C4-2B (cell line): Measurements from ENCODE around the gene CPEB4.

ENCODE experiments used
- H3K27ac ChIP-seq: fragments of 450-650 bp; 2 replicates; pipeline ENCODE4 v1.5.1; 2017
- CTCF ChIP-seq: fragments of 450-650 bp; conservative IDR thresholded peaks from 2 replicates; pipeline ENCODE4 v1.5.1; 2017; ENCODE audit warnings: mild to moderate bottlenecking
- ZFX ChIP-seq: fragments of 450-650 bp; IDR thresholded peaks from 2 replicates; pipeline ENCODE4 v1.6.1; 2017

Gene CPEB4

DNA sequence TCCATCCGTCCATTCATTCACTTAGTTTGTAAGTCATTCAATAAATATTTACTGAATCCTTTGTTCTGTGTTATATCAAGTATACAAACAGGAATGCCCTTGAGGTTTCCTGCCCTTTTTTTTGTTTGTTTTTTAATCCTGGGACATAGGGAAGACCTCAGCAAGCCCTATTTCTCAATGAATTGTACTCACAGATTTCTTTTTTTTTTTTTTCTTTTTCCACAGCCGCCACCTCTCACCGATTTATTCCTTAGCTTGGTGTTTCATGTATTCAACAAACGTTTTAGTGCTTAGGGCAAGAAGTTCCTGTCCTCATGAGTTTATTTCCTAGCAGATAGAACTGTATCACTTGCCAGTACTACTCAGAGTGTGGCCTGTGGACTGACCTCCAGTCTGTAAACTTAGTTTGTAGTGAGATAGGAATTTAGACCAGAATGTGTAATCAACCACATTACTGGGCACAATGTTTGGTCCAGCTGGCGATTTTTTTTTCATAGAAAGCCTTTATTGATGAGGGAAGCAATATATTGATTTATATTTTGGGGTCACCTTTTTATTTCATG is 65.5 kb downstream of the CPEB4 start:
- no peak for TF ChIP-seq ZFX
- no peak for TF ChIP-seq CTCF
- H3K27ac ChIP-seq, result no peak overlapping the region

- H3K27ac ChIP-seq, result no peak overlapping the region
- TF ChIP-seq CTCF (no peak), ZFX (no peak)
Measured at GRCh38 chr5:173954671-173955521, 66.7 kb downstream of the CPEB4 start.

DNA sequence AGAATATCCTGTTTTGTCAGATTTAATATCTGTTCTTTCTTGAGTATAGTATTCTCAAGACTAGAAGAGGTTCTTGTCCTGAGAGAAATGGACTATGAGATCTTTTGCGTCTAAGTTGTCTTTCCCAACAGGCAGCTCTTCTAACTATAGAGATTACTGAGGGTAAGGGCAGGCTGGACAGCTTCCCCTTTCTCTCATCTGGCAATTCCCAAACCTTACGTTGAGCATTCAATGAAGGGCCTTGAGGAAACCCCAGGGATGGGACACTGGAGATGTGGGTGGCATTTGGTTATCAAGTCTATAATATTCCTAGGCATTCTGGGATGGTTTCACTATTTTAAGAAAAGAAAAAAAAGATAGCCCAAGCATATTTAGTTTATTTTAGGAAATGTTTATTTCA is 72.8 kb downstream of the CPEB4 start:
- no peak overlapping the region for H3K27ac ChIP-seq
- no peak for TF ChIP-seq ZFX
- no peak for TF ChIP-seq CTCF

- no peak overlapping the region for H3K27ac ChIP-seq
- TF ChIP-seq ZFX (no peak), CTCF (no peak)
Measured at GRCh38 chr5:173961418-173961817, 73.3 kb downstream of the CPEB4 start.

DNA sequence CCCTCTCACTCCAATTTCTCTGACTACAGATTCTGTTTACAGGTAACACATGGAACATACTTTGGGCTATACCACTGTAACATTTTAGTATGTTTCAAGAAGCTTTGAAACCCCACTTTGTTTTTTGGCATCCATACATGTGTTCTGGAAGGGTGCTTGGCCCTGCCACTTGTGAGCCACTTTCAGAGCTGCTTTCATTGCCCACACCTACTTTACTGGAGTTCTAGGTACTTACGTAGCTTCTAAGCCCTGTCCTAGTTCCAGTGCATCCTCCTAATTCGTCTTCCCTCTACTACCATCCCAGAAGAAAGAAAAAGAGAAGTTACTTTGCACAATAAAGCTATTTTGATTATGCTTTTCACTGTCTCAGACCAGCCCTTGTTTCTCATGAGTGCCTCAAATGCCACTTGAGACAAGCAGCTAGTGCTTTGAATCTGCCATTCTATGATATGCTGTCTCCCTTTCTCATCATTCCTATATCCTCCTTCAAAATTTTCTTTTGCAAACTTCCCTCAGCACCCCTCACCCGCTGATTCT is 74.4 kb downstream of the CPEB4 start:
- TF ChIP-seq CTCF (no peak), ZFX (no peak)
- H3K27ac ChIP-seq, result no peak overlapping the region

DNA sequence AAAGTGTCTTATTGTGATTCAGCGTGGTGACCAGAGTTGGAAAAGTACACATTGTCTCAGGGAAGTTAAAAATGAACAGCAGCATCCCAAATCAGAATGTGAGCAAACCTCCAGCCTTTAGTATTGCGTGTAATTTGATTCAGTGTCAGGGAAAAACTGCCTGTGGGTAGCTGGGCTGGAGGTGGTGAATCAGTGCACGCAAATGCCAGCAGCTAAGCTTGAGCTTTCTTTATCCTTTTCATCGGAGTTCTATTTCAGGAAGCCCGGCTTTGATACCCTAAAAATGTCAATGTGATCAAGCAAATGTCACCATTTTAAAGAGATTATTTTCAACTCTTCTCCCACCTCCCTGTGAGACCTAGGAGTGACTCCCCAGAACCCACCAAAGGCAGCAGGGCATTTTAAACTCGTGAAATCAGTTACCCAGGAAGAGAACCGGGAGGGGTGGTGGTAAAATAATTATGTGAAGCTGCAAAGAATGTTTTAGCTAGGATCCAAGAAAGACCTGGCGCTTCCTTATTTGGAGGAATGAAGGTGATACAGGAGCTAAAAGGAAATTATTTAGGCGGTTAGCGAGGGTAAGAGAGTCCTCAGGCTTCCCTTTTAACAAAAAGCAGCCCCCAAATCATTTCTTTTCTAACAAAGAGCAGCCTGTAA is 75.2 kb downstream of the CPEB4 start:
- no peak overlapping the region for H3K27ac ChIP-seq
- TF ChIP-seq CTCF (no peak), ZFX (no peak)
